Lower leg skin (tissue), 4 donors: ENCODE results near the gene BACE1. TPM values are rescaled to one million over a fixed set of nuclear protein-coding genes. Genes with fewer than 3 reads are reported as not detected.
"Not testable (repeated sequence)": the region's sequence is repeated elsewhere in the genome, so short reads cannot be mapped to it uniquely, and the experiment has no call there.

Experiments
- DNase-seq, 2 donors: peaks; one replicate each; pipeline ENCODE4 v3.0.0-alpha.2; 2019; ENCODE audit warnings: low spot score in 2 of 2
- H3K4me3 ChIP-seq: fragments of 200-600 bp; sonication (generic); 2 replicates; pipeline ENCODE4 v1.5.1; 2017; ENCODE audit warnings: mild to moderate bottlenecking, low read depth; ENCODE audit not compliant: poor library complexity, severe bottlenecking
- POLR2A ChIP-seq, 2 donors: fragments of 450-650 bp; IDR thresholded peaks; one replicate each; pipeline ENCODE4 v1.6.1; 2016 to 2017; ENCODE audit warnings: antibody characterized with exemption in 2 of 2, mild to moderate bottlenecking in 1 of 2, moderate library complexity in 1 of 2
- WGBS, 2 donors: methylation state at CpG; one replicate each; pipeline ENCODE4 v1.1.5; 2018; 5-methylcytosine and 5-hydroxymethylcytosine counted together
- intact Hi-C: fragments of 100-400 bp; cut with DNase I; formaldehyde crosslinking; loops from one replicate; pipeline ENCODE4 v1.15.0; 2023; ENCODE audit warnings: low total_unique reads
- total RNA-seq, 4 donors: library from RNA; depleted of rRNA; stranded (reverse); fragments of >200 nt; gene quantifications; one replicate each; pipeline ENCODE4 v1.1.0, GENCODE V29; 2016
- TF ChIP-seq, protein P1 (sequence below), 3 donors: fragments of 450-650 bp; IDR thresholded peaks; one replicate each; pipeline ENCODE4 v1.5.1; 2016; ENCODE audit warnings: antibody characterized with exemption in 3 of 3, mild to moderate bottlenecking in 3 of 3, moderate library complexity in 2 of 3

BACE1 gene
- total RNA-seq, 4 donors from 2014 or later: 9.1 to 31.6 (median 19.1) TPM

DNA sequence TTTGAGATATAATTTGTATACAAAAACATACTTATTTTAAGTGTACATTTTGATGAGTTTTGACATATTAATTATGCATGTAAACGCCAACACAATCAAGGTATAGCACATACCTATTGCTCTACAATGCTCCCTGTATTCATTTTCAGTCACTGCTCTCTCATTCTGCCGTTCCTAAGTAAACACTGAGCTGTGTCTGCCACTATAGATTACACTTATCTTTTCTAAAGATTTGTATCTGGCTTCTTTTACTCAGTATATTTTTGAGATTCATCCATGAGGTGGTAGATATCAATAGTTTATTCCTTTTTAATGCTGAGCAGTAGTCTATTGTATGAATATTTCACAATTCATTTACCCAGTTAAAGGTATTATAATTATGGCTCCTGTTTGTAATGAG lies 50.3 kb downstream of the BACE1 start:
- TF ChIP-seq, protein P1, sequence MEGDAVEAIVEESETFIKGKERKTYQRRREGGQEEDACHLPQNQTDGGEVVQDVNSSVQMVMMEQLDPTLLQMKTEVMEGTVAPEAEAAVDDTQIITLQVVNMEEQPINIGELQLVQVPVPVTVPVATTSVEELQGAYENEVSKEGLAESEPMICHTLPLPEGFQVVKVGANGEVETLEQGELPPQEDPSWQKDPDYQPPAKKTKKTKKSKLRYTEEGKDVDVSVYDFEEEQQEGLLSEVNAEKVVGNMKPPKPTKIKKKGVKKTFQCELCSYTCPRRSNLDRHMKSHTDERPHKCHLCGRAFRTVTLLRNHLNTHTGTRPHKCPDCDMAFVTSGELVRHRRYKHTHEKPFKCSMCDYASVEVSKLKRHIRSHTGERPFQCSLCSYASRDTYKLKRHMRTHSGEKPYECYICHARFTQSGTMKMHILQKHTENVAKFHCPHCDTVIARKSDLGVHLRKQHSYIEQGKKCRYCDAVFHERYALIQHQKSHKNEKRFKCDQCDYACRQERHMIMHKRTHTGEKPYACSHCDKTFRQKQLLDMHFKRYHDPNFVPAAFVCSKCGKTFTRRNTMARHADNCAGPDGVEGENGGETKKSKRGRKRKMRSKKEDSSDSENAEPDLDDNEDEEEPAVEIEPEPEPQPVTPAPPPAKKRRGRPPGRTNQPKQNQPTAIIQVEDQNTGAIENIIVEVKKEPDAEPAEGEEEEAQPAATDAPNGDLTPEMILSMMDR (IDR thresholded peaks at IDR 0.05): no peak
- TF ChIP-seq POLR2A (IDR thresholded peaks at IDR 0.05): no peak
- intact Hi-C loops: no loop called here
- H3K4me3 ChIP-seq: no peak overlapping the region
- 89 to 92% methylated on average over 2 of the region's 2 CpGs for WGBS, 2 donors
- no peak for DNase-seq

GRCh38 chr11:117264624-117265323 lies 51.3 kb downstream of the BACE1 start:
- H3K4me3 ChIP-seq, intact Hi-C loops, DNase-seq: not testable (repeated sequence)
- WGBS, 2 donors: 90 to 94% methylated on average over 7 of the region's 7 CpGs

GRCh38 chr11:117259417-117259816 lies 56.6 kb downstream of the BACE1 start:
- WGBS, 2 donors: 50 to 57% methylated on average over 1 of the region's 1 CpG
- no peak for DNase-seq
- intact Hi-C loops: no loop called here
- no peak overlapping the region for H3K4me3 ChIP-seq
- TF ChIP-seq POLR2A (IDR thresholded peaks at IDR 0.05): no peak
- TF ChIP-seq, protein P1 (IDR thresholded peaks at IDR 0.05): no peak

DNA sequence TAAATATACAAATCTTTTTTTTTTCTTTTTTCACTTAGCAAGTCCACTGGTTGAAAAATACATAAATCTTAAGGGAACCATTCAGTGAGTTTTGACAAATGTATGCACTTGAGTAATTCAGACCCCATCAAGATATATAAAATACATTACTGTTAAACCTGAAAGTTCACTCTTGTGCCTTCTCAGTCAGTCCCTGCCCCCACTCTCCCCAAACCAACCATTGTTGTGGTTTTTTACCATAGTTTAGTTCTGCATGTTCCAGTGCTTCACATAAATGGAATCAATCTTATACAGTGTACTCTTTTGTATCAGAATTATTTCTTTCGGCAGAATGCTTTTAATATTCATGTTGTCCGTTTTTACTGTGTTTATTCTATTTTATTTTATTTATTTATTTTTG lies 57.5 kb downstream of the BACE1 start:
- no peak for DNase-seq
- no peak overlapping the region for H3K4me3 ChIP-seq
- intact Hi-C loops: no loop called here
- 92 to 93% methylated on average over 2 of the region's 2 CpGs for WGBS, 2 donors
- TF ChIP-seq POLR2A (IDR thresholded peaks at IDR 0.05): no peak
- TF ChIP-seq, protein P1 (IDR thresholded peaks at IDR 0.05): no peak

DNA sequence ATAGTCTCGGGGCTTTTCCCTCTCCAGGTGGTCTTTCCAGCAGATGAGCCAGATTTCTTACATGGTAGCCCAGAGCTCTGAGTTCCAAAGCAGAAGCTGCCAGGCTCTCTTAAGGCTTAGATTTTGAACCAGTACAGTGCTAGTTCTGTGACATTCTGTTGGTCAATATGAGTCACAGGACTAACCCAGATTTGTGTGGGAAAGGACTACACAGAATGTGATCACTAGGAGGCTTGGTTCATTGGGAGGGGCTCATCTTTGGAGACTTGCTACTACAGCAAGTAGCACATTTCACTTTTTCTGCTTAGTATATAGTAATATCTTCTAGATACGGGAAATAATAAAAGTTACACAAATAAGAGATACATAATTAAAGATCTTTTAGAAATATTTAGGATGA lies 59.5 kb downstream of the BACE1 start:
- 48 to 90% methylated on average over 2 of the region's 2 CpGs for WGBS, 2 donors
- no peak for TF ChIP-seq POLR2A (IDR thresholded peaks at IDR 0.05)
- TF ChIP-seq, protein P1 (IDR thresholded peaks at IDR 0.05): no peak
- H3K4me3 ChIP-seq: no peak overlapping the region
- no peak for DNase-seq
- intact Hi-C loops: no loop called here

GRCh38 chr11:117255966-117256365 lies 60.1 kb downstream of the BACE1 start:
- no peak for TF ChIP-seq POLR2A (IDR thresholded peaks at IDR 0.05)
- TF ChIP-seq, protein P1 (IDR thresholded peaks at IDR 0.05): no peak
- no peak for DNase-seq
- H3K4me3 ChIP-seq: no peak overlapping the region
- intact Hi-C loops: no loop called here
- WGBS, 2 donors: 77 to 88% methylated on average over 3 of the region's 3 CpGs
